ENCODE results near the gene ARFIP1.

The ARFIP1 gene

DNA sequence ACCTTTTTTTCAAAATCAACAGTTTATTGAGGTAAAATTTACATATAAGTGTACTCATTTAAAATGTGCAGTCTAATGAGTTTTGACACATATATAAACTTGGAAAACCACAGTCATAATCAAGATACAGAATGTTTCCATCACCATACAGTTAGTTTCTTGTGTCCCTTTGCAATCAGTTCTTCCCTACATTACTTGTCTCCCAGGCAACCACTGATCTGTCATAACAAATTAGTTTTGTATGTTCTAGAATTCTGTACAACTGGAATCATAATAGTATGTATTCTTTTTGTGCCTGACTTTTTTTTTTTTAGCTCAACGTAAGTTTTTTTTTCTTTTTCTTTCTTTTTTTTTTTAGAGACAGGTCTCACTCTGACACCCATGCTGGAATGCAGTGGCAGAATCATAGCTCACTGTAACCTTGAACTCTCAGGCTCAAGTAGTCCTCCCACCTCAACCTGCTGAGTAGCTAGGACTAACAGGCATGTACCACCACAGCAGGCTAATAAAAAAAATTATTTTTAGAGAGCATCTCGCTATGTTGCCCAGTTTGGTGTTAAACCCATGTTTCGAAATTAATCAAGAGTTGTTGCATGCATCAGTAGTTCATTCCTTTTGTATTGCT, 26.9 kb downstream of the ARFIP1 start:
- in situ Hi-C loops (cut with MboI; ENCODE audit: low pct_unique_long_range_greater_than_20kb, low sequenced_read_pairs, unreplicated experiment): no loop called here
- no peak for DNase-seq (ENCODE audit: low spot score)
- TF ChIP-seq, protein P1, sequence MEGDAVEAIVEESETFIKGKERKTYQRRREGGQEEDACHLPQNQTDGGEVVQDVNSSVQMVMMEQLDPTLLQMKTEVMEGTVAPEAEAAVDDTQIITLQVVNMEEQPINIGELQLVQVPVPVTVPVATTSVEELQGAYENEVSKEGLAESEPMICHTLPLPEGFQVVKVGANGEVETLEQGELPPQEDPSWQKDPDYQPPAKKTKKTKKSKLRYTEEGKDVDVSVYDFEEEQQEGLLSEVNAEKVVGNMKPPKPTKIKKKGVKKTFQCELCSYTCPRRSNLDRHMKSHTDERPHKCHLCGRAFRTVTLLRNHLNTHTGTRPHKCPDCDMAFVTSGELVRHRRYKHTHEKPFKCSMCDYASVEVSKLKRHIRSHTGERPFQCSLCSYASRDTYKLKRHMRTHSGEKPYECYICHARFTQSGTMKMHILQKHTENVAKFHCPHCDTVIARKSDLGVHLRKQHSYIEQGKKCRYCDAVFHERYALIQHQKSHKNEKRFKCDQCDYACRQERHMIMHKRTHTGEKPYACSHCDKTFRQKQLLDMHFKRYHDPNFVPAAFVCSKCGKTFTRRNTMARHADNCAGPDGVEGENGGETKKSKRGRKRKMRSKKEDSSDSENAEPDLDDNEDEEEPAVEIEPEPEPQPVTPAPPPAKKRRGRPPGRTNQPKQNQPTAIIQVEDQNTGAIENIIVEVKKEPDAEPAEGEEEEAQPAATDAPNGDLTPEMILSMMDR (IDR thresholded peaks at IDR 0.05; ENCODE audit: extremely low read depth, insufficient read depth, missing control alignments): no peak

DNA sequence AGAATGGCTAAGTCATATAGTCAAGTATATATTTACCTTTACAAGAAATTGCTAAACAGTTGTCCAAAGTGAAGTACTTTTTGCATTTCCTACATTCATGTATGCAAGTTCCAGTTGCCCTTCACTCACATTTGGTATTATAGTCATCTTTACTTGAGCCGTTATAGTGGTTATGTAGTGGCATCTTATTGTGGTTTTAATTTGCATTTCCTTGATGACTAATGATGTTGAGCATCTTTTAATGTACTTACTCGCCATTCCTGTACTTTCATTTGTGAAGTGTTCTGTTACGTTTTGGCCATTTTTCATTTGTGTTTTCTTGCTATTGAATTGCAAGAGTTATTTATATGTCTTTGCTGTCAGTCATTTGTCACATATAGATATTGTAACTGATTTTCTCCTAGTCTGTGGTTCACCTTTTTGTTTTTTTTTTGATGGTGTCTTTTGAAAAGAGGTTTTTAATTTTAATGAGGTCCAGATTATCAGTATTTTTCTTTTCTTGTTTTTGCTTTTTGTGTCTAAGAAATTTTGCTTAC, 27.6 kb downstream of the ARFIP1 start:
- in situ Hi-C loops (cut with MboI; ENCODE audit: low pct_unique_long_range_greater_than_20kb, low sequenced_read_pairs, unreplicated experiment): no loop called here
- DNase-seq (ENCODE audit: low spot score): no peak
- TF ChIP-seq, protein P1 (IDR thresholded peaks at IDR 0.05; ENCODE audit: extremely low read depth, insufficient read depth, missing control alignments): no peak

DNA sequence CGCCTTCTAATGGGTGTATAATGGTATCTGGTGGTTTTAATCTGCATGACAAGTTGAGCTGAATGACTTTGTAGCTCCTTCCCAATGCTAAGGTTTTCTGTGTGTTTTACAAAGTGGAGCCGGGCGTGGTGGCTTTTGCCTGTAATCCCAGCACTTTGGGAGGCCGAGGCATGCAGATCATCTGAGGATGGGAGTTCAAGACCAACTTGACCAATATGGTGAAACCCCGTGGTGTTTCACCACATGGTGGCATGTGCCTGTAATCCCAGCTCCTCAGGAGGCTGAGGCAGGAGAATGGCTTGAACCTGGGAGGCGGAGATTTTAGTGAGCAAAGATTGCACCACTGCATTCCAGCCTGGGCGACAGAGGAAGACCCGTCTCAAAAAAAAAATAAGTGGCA, 28.9 kb downstream of the ARFIP1 start:
- DNase-seq (ENCODE audit: low spot score): no peak
- in situ Hi-C loops (cut with MboI; ENCODE audit: low pct_unique_long_range_greater_than_20kb, low sequenced_read_pairs, unreplicated experiment): no loop called here
- TF ChIP-seq, protein P1 (IDR thresholded peaks at IDR 0.05; ENCODE audit: extremely low read depth, insufficient read depth, missing control alignments): no peak

DNA sequence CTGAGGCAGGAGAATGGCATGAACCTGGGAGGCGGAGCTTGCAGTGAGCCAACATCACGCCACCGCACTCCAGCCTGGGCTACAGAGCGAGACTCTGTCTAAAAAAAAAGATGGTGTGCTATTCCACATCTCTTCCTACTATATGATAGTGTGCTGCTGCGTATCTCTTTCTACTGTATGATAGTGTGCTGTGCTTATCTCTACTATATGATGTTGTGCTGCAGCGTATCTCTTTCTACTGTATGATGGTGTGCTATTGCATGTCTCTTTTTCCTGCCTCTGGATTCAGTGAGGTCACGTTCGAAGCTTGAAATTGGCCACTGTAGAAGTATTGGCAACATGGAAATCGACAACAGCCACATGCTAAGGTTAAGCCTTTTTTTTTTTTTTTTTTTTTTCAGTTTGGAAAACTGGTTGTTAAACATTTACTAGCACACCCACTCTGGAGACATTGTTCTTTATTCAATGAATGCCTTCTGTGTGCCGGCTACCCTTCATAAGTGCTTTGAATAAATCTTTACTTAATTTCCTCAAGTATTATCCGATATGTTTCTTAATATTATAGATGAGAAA, 31.0 kb downstream of the ARFIP1 start:
- no peak for DNase-seq (ENCODE audit: low spot score)
- TF ChIP-seq, protein P1 (IDR thresholded peaks at IDR 0.05; ENCODE audit: extremely low read depth, insufficient read depth, missing control alignments): no peak
- in situ Hi-C loops (cut with MboI; ENCODE audit: low pct_unique_long_range_greater_than_20kb, low sequenced_read_pairs, unreplicated experiment): no loop called here

DNA sequence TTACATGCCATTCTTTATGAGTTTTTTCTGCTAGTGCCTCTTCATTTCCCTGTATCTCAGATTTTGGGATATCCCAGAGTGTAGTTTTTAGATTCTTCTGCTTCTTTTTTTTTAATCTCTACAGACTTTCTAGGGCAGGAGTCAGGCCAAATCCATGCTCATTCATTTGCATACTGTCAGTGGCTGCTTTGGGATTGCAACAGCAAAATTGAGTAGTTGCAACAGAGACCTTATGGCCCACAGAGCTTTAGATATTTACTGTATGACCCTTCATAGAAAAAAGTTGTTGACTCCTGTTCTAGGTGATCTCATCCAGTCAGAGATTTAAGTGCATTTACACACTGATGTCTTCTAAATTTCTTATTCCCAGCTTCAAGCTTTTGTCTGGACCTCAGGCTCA, 35.3 kb downstream of the ARFIP1 start:
- TF ChIP-seq, protein P1 (IDR thresholded peaks at IDR 0.05; ENCODE audit: extremely low read depth, insufficient read depth, missing control alignments): no peak

DNA sequence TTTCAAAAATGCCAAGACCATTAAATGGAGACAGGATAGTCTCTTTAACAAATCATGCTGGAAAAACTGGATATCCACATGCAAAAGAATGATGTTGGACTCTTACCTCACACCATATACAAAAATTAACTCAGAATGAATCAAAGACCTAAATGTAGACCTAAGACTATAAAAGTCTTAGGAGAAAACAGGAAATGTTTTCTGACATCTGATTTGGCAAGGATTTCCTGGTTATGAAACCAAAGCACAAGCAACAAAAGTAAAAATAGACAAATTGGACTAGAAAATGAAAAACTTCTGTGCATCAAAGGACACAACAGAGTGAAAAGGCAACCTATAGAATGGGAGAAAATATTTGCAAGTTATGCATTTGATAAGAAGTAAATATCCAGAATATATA, 37.6 kb downstream of the ARFIP1 start:
- in situ Hi-C loops (cut with MboI; ENCODE audit: low pct_unique_long_range_greater_than_20kb, low sequenced_read_pairs, unreplicated experiment): no loop called here
- TF ChIP-seq, protein P1 (IDR thresholded peaks at IDR 0.05; ENCODE audit: extremely low read depth, insufficient read depth, missing control alignments): no peak
- DNase-seq (ENCODE audit: low spot score): no peak

More for the DNA sequence above, 35.3 kb downstream of the ARFIP1 start:
- DNase-seq (ENCODE audit: low spot score): no peak
- in situ Hi-C loops (cut with MboI; ENCODE audit: low pct_unique_long_range_greater_than_20kb, low sequenced_read_pairs, unreplicated experiment): no loop called here

All from GM13977 (cell line).